Aorta (tissue), 5 donors: ENCODE data around the gene PLXDC2. TPM values are rescaled to one million over a fixed set of nuclear protein-coding genes. Genes with fewer than 3 reads are reported as not detected.

Experiments used
- ATAC-seq: fragments of 200-7000 bp; cut with Tn5 transposase; one replicate; pipeline ENCODE4 v1.9.1; 2022; ENCODE audit warnings: moderate library complexity; ENCODE audit not compliant: low FRiP score
- DNase-seq, 2 donors: peaks; one replicate each; pipeline ENCODE4 v3.0.0-alpha.2; 2020
- H3K27ac ChIP-seq, 2 donors: one replicate each; pipeline ENCODE4 v1.5.1; 2013; ENCODE audit warnings: low read length in 2 of 2, mild to moderate bottlenecking in 2 of 2, moderate library complexity in 2 of 2, control low read depth in 1 of 2, inconsistent platforms in 1 of 2, low read depth in 1 of 2
- H3K27me3 ChIP-seq, 2 donors: one replicate each; pipeline ENCODE4 v1.6.1; 2013; ENCODE audit warnings: control low read depth in 1 of 2, low read length in 1 of 2, mild to moderate bottlenecking in 1 of 2, moderate library complexity in 1 of 2; ENCODE audit not compliant: insufficient read depth in 2 of 2, control insufficient read depth in 1 of 2
- H3K36me3 ChIP-seq, 2 donors: one replicate each; pipeline ENCODE4 v1.6.1; 2013; ENCODE audit warnings: control low read depth in 1 of 2, low read length in 1 of 2, mild to moderate bottlenecking in 1 of 2; ENCODE audit not compliant: insufficient read depth in 2 of 2, control insufficient read depth in 1 of 2
- H3K4me1 ChIP-seq, 2 donors: one replicate each; pipeline ENCODE4 v1.6.1; 2013; ENCODE audit warnings: low read length in 2 of 2, control low read depth in 1 of 2, mild to moderate bottlenecking in 1 of 2, moderate library complexity in 1 of 2; ENCODE audit not compliant: insufficient read depth in 2 of 2, control insufficient read depth in 1 of 2
- H3K4me3 ChIP-seq, 2 donors: one replicate each; pipeline ENCODE4 v1.5.1; 2013; ENCODE audit warnings: low read length in 2 of 2, control low read depth in 1 of 2, mild to moderate bottlenecking in 1 of 2
- H3K9me3 ChIP-seq: one replicate; pipeline ENCODE4 v1.6.1; 2013; ENCODE audit warnings: mild to moderate bottlenecking, low read length; ENCODE audit not compliant: control insufficient read depth
- WGBS, 2 donors: extraction: QIAGEN DNeasy Blood & Tissue Kit; methylation state at CpG; one replicate each; pipeline ENCODE4 v1.1.7; 2013; 5-methylcytosine and 5-hydroxymethylcytosine counted together
- intact Hi-C, 2 donors: fragments of 100-400 bp; cut with DNase I; formaldehyde crosslinking; loops; one replicate each; pipeline versions ENCODE4 v1.14.2 to v1.15.0; 2022
- polyA plus RNA-seq, 2 donors: library from polyadenylated mRNA; stranded (reverse); fragments of 200-250 nt; gene quantifications; one replicate each; pipeline ENCODE4 v1.2.3, GENCODE V29; 2013
- total RNA-seq, 2 donors: library from RNA; stranded (reverse); fragmentation: NEBNext Ultra II Directional; extraction: Animal tissue kit (Norgen Biotek cat#: 25700); gene quantifications; one replicate each; pipeline ENCODE4 v1.2.1, GENCODE V29; 2021
- donor health status: healthy with polysubstance abuse.
- donor health status: Bipolar disorder and iron deficiency.
- donor health status: DM: no; HTN: no; CAD: no.
- donor health status: DM: no; HTN: no; CAD: no.
- donor health status: DM: yes; HTN: yes; CAD: no.

The PLXDC2 gene
- total and polyA plus RNA-seq, 4 donors, result 14.7 to 155 (median 57.4) TPM

GRCh38 chr10:19803676-19804075, 12.6 kb upstream of the PLXDC2 start:
- Histone ChIP-seq H3K4me3 (no peak overlapping the region), H3K36me3 (no peaks in the 10 kb centered on the region), H3K27ac (no peak overlapping the region), H3K9me3 (no peaks in the 10 kb centered on the region), H3K27me3 (no peaks in the 10 kb centered on the region), H3K4me1 (no peaks in the 10 kb centered on the region)
- no peak for ATAC-seq
- intact Hi-C loops, result no loop called here
- WGBS, 2 donors, result 96 to 100% methylated on average over 2 of the region's 2 CpGs
- no peak for DNase-seq

- intact Hi-C loops, result no loop called here
- WGBS, 2 donors, result 95 to 99% methylated on average over 3 of the region's 3 CpGs
- Histone ChIP-seq H3K4me1 (no peaks in the 10 kb centered on the region), H3K36me3 (no peaks in the 10 kb centered on the region), H3K27ac (no peak overlapping the region), H3K4me3 (no peak overlapping the region), H3K27me3 (no peaks in the 10 kb centered on the region), H3K9me3 (no peaks in the 10 kb centered on the region)
- DNase-seq (no peak), ATAC-seq (no peak)
Measured at GRCh38 chr10:19809481-19809880, 6.8 kb upstream of the PLXDC2 start.

- ATAC-seq, result no peak
- WGBS, 2 donors, result 11 to 26% methylated on average over 1 of the region's 1 CpG
- peak in 1 of 2 donors; percentile 61 for DNase-seq
Measured at GRCh38 chr10:19811540-19811939, 4.7 kb upstream of the PLXDC2 start.

GRCh38 chr10:19812976-19813375, 3.3 kb upstream of the PLXDC2 start:
- Histone ChIP-seq H3K4me1 (no peaks in the 10 kb centered on the region), H3K27me3 (no peaks in the 10 kb centered on the region), H3K27ac (no peak overlapping the region), H3K4me3 (no peak overlapping the region), H3K9me3 (no peaks in the 10 kb centered on the region), H3K36me3 (no peaks in the 10 kb centered on the region)
- DNase-seq (no peak), ATAC-seq (no peak)
- 42 to 50% methylated on average over 3 of the region's 3 CpGs for WGBS, 2 donors
- intact Hi-C loops, result loop anchor here (10.0 kb wide), 4 partner anchors 178 to 1042 kb away; no protein-coding TSS in a partner anchor

More at GRCh38 chr10:19811540-19811939, 4.7 kb upstream of the PLXDC2 start:
- intact Hi-C loops, result loop anchor here (10.0 kb wide), 4 partner anchors 177 to 1043 kb away; no protein-coding TSS in a partner anchor
- H3K4me1 ChIP-seq, result no peaks in the 10 kb centered on the region
- H3K27ac ChIP-seq, result no peak overlapping the region
- no peaks in the 10 kb centered on the region for H3K9me3 ChIP-seq
- no peaks in the 10 kb centered on the region for H3K27me3 ChIP-seq
- no peaks in the 10 kb centered on the region for H3K36me3 ChIP-seq
- H3K4me3 ChIP-seq, result no peak overlapping the region

- ATAC-seq (peak; percentile 8), DNase-seq (peak; percentile 69 to 83)
- no peaks in the 10 kb centered on the region for H3K36me3 ChIP-seq
- intact Hi-C loops, result loop anchor here (5.0 to 10.0 kb wide), 8 partner anchors 107 to 1040 kb away; no protein-coding TSS in a partner anchor
- H3K9me3 ChIP-seq, result no peaks in the 10 kb centered on the region
- peak overlapping the region; percentile 79 to 83 for H3K4me3 ChIP-seq
- 1 to 2% methylated on average over 33 of the region's 33 CpGs for WGBS, 2 donors
- H3K27ac ChIP-seq, result peak overlapping the region; percentile 54 to 89
- no peaks in the 10 kb centered on the region for H3K4me1 ChIP-seq
- no peaks in the 10 kb centered on the region for H3K27me3 ChIP-seq
Measured at GRCh38 chr10:19815036-19815730, 1.0 kb upstream of the PLXDC2 start.

GRCh38 chr10:19815731-19816410, 361 bp upstream of the PLXDC2 start:
- no peaks in the 10 kb centered on the region for H3K9me3 ChIP-seq
- no peaks in the 10 kb centered on the region for H3K36me3 ChIP-seq
- intact Hi-C loops, result loop anchor here (5.0 to 10.0 kb wide), 8 partner anchors 106 to 1039 kb away; no protein-coding TSS in a partner anchor

GRCh38 chr10:19817231-19817933, 1.1 kb downstream of the PLXDC2 start:
- peak; percentile 31 for ATAC-seq
- Histone ChIP-seq H3K27me3 (no peaks in the 10 kb centered on the region), H3K27ac (peak overlapping the region; percentile 10 to 66), H3K4me3 (peak overlapping the region; percentile 79 to 83), H3K9me3 (no peaks in the 10 kb centered on the region), H3K36me3 (no peaks in the 10 kb centered on the region), H3K4me1 (no peaks in the 10 kb centered on the region)
- WGBS, 2 donors, result 0 to 1% methylated on average over 26 to 27 of the region's 27 CpGs
- intact Hi-C loops, result loop anchor here (1.0 to 10.0 kb wide), 9 partner anchors 105 to 1037 kb away; no protein-coding TSS in a partner anchor
- peak; percentile 62 to 79 for DNase-seq

More at GRCh38 chr10:19815731-19816410, 361 bp upstream of the PLXDC2 start:
- Histone ChIP-seq H3K27me3 (no peaks in the 10 kb centered on the region), H3K27ac (peak overlapping the region; percentile 54 to 89), H3K4me1 (no peaks in the 10 kb centered on the region), H3K4me3 (peak overlapping the region; percentile 79 to 83)
- DNase-seq (peak; percentile 91 to 92), ATAC-seq (peak; percentile 85)
- WGBS, 2 donors, result 0% methylated on average over 31 to 57 of the region's 57 CpGs

- H3K9me3 ChIP-seq, result no peaks in the 10 kb centered on the region
- ATAC-seq (no peak), DNase-seq (no peak)
- no peaks in the 10 kb centered on the region for H3K27me3 ChIP-seq
- peak overlapping the region; percentile 79 to 83 for H3K4me3 ChIP-seq
- H3K36me3 ChIP-seq, result no peaks in the 10 kb centered on the region
- peaks cover 0 to 2% of the 10 kb centered on the region in 2 donors for H3K4me1 ChIP-seq
- intact Hi-C loops, result loop anchor here (5.0 to 10.0 kb wide), 8 partner anchors 103 to 1036 kb away; no protein-coding TSS in a partner anchor
- no peak overlapping the region for H3K27ac ChIP-seq
- 0 to 4% methylated on average over 1 of the region's 1 CpG for WGBS, 2 donors
Measured at GRCh38 chr10:19818876-19819275, 2.6 kb downstream of the PLXDC2 start.
